H1 (cell line): Measurements from ENCODE around the gene NABP1. TPM values are rescaled to one million over a fixed set of nuclear protein-coding genes. Genes with fewer than 3 reads are reported as not detected.

ENCODE experiments used
- CTCF ChIA-PET: fragments of 300-600 bp; sonication (Branson Sonifier 250); formaldehyde crosslinking; loops from one replicate; lab custom pipeline; 2021; ENCODE audit not compliant: partially characterized antibody; lab: Charles Lee
- POLR2A ChIA-PET: fragments of 300-600 bp; sonication (Branson Sonifier 250); formaldehyde crosslinking; loops from one replicate; lab custom pipeline; 2021; ENCODE audit warnings: inconsistent platforms; ENCODE audit not compliant: partially characterized antibody; lab: Charles Lee
- DNase-seq, 2 experiments: peaks; one replicate each; pipeline versions ENCODE4 v3.0.0 to v3.0.0-alpha.2; 2010 to 2022; ENCODE audit warnings: low spot score in 2 of 2, low read depth in 1 of 2, mixed read lengths in 1 of 2
- FAIRE-seq: peaks from 2 replicates; lab custom pipeline; 2011; peaks lifted over from hg19 to GRCh38; lab: Jason Lieb, UNC
- H2AFZ ChIP-seq: 2 replicates; pipeline ENCODE4 v1.8.1; 2012; ENCODE audit warnings: low read length, inconsistent platforms
- H2AK5ac ChIP-seq: 2 replicates; pipeline ENCODE4 v1.6.1; 2013; ENCODE audit warnings: low read depth, low read length
- H2BK120ac ChIP-seq: replicated peaks from 2 replicates; pipeline ENCODE3; 2013; ENCODE audit warnings: low read depth, low read length, inconsistent platforms
- H2BK12ac ChIP-seq: 2 replicates; pipeline ENCODE4 v1.6.1; 2013; ENCODE audit warnings: low read depth, low read length
- H2BK15ac ChIP-seq: 2 replicates; pipeline ENCODE4 v1.6.1; 2013; ENCODE audit warnings: low read length
- H2BK20ac ChIP-seq: 2 replicates; pipeline ENCODE4 v1.6.1; 2013; ENCODE audit warnings: low read length
- H2BK5ac ChIP-seq: 2 replicates; pipeline ENCODE4 v1.6.1; 2013; ENCODE audit warnings: low read depth, low read length
- H3K14ac ChIP-seq: 2 replicates; pipeline ENCODE4 v1.6.1; 2013; ENCODE audit warnings: inconsistent platforms; ENCODE audit not compliant: insufficient read length
- H3K18ac ChIP-seq: 2 replicates; pipeline ENCODE4 v1.6.1; 2013; ENCODE audit warnings: low read length; ENCODE audit errors: extremely low read depth
- H3K23ac ChIP-seq: 2 replicates; pipeline ENCODE4 v1.6.1; 2013; ENCODE audit warnings: inconsistent platforms; ENCODE audit not compliant: insufficient read length
- H3K23me2 ChIP-seq: 2 replicates; pipeline ENCODE4 v1.6.1; 2013; ENCODE audit warnings: low read depth, low read length
- H3K27ac ChIP-seq: 2 replicates; pipeline ENCODE4 v1.6.1; 2011; ENCODE audit warnings: low read depth, low read length, inconsistent platforms
- H3K27me3 ChIP-seq, 4 experiments: replicated peaks in 1 of 4; 1 replicate in 1 of 4; 2 replicates in 3 of 4; pipeline versions ENCODE4 v1.6.1 to v1.8.1; 2011 to 2013; ENCODE audit warnings: low read length in 3 of 4, mild to moderate bottlenecking in 3 of 4, inconsistent platforms in 2 of 4, mixed read lengths in 2 of 4, moderate library complexity in 1 of 4; ENCODE audit not compliant: control insufficient read depth in 3 of 4, insufficient read depth in 3 of 4; ENCODE audit errors: extremely low read depth in 1 of 4
- H3K36me3 ChIP-seq, 4 experiments: 2 replicates each; pipeline versions ENCODE4 v1.6.1 to v1.8.1; 2011 to 2013; ENCODE audit warnings: mild to moderate bottlenecking in 4 of 4, low read length in 3 of 4, moderate library complexity in 2 of 4, control low read depth in 1 of 4, inconsistent platforms in 1 of 4; ENCODE audit not compliant: insufficient read depth in 4 of 4, control insufficient read depth in 2 of 4
- H3K4ac ChIP-seq: replicated peaks from 2 replicates; pipeline ENCODE3; 2013; ENCODE audit warnings: low read length, low read depth, mixed read lengths, inconsistent platforms; ENCODE audit not compliant: insufficient read length
- H3K4me1 ChIP-seq, 4 experiments: replicated peaks in 1 of 4; 1 replicate in 1 of 4; 2 replicates in 3 of 4; pipeline versions ENCODE4 v1.6.1 to v1.8.1; 2011 to 2013; ENCODE audit warnings: low read length in 3 of 4, inconsistent platforms in 2 of 4, mixed read lengths in 1 of 4; ENCODE audit not compliant: insufficient read depth in 4 of 4, control insufficient read depth in 3 of 4
- H3K4me2 ChIP-seq, 2 experiments: 2 replicates each; pipeline versions ENCODE4 v1.6.1 to v1.8.1; 2011 to 2013; ENCODE audit warnings: low read depth in 2 of 2, low read length in 2 of 2, control low read depth in 1 of 2, inconsistent platforms in 1 of 2, mild to moderate bottlenecking in 1 of 2; ENCODE audit not compliant: insufficient read depth in 1 of 2
- H3K4me3 ChIP-seq, 4 experiments: fragments of 200-600, 300-600 bp in 1 of 4; sonication (generic), shearing (Covaris generic), sonication (Bioruptor Twin) in 1 of 4; 2 replicates each; pipeline versions ENCODE4 v1.5.1 to v1.8.1; 2011 to 2016; ENCODE audit warnings: low read length in 4 of 4, low read depth in 3 of 4, control low read depth in 2 of 4, inconsistent platforms in 2 of 4, mild to moderate bottlenecking in 2 of 4, mixed read lengths in 1 of 4, moderate library complexity in 1 of 4; ENCODE audit not compliant: insufficient read depth in 2 of 4; ENCODE audit errors: extremely low read depth in 1 of 4
- H3K56ac ChIP-seq: replicated peaks from 2 replicates; pipeline ENCODE3; 2013; ENCODE audit warnings: low read depth, mild to moderate bottlenecking, mixed read lengths, low read length, inconsistent platforms; ENCODE audit not compliant: insufficient read length
- H3K79me1 ChIP-seq: 2 replicates; pipeline ENCODE4 v1.6.1; 2013; ENCODE audit warnings: low read depth, low read length, control low read depth
- H3K79me2 ChIP-seq, 2 experiments: 2 replicates each; pipeline versions ENCODE4 v1.6.1 to v1.8.1; 2012 to 2013; ENCODE audit warnings: low read length in 2 of 2, mild to moderate bottlenecking in 2 of 2, inconsistent platforms in 1 of 2; ENCODE audit not compliant: insufficient read depth in 2 of 2, control insufficient read depth in 1 of 2
- H3K9ac ChIP-seq, 4 experiments: replicated peaks in 1 of 4; 1 replicate in 1 of 4; 2 replicates in 3 of 4; pipeline versions ENCODE4 v1.6.1 to v1.8.1; 2011 to 2013; ENCODE audit warnings: low read depth in 3 of 4, low read length in 3 of 4, control low read depth in 2 of 4, mild to moderate bottlenecking in 2 of 4, moderate library complexity in 2 of 4, inconsistent platforms in 1 of 4; ENCODE audit errors: extremely low read depth in 1 of 4
- H3K9me3 ChIP-seq, 2 experiments: 2 replicates each; pipeline versions ENCODE4 v1.6.1 to v1.8.1; 2012 to 2013; ENCODE audit warnings: mild to moderate bottlenecking in 2 of 2, moderate library complexity in 2 of 2, control low read depth in 1 of 2, inconsistent platforms in 1 of 2, low read depth in 1 of 2, low read length in 1 of 2, mixed read lengths in 1 of 2; ENCODE audit not compliant: insufficient read depth in 2 of 2
- H4K20me1 ChIP-seq, 2 experiments: replicated peaks in 1 of 2; 2 replicates each; pipeline versions ENCODE3 to v1.8.1; 2011 to 2013; ENCODE audit warnings: inconsistent platforms in 2 of 2, low read length in 2 of 2, mild to moderate bottlenecking in 1 of 2; ENCODE audit not compliant: insufficient read depth in 2 of 2, control insufficient read depth in 1 of 2
- H4K5ac ChIP-seq: 2 replicates; pipeline ENCODE4 v1.6.1; 2013; ENCODE audit warnings: low read length, low read depth, mixed read lengths, inconsistent platforms; ENCODE audit not compliant: insufficient read length
- H4K8ac ChIP-seq: 2 replicates; pipeline ENCODE4 v1.8.0; 2013; ENCODE audit warnings: mild to moderate bottlenecking, moderate library complexity, low read length, inconsistent platforms; ENCODE audit not compliant: insufficient read depth; ENCODE audit errors: extremely low read depth
- H4K91ac ChIP-seq: replicated peaks from 2 replicates; pipeline ENCODE3; 2013; ENCODE audit warnings: low read length, mixed read lengths, inconsistent platforms; ENCODE audit not compliant: insufficient read length
- ASH2L ChIP-seq: fragments of 200-600, 300-600 bp; sonication (generic); IDR thresholded peaks from one replicate; pipeline ENCODE4 v1.7.1; 2017; ENCODE audit warnings: low read length
- BRCA1 ChIP-seq: IDR thresholded peaks from 2 replicates; pipeline ENCODE4 v1.6.1; 2012; ENCODE audit warnings: low read depth, low read length, improper control_type of control experiment
- CBX8 ChIP-seq: fragments of 300-800, 300-1000 bp; sonication (generic); IDR thresholded peaks from 2 replicates; pipeline ENCODE4 v1.7.1; 2016; ENCODE audit warnings: low read depth, low read length, borderline replicate concordance
- FOSL1 ChIP-seq: IDR thresholded peaks from 2 replicates; pipeline ENCODE4 v1.6.1; 2011; ENCODE audit warnings: mild to moderate bottlenecking, low read depth, low read length, moderate library complexity; ENCODE audit not compliant: insufficient read depth
- GTF2F1 ChIP-seq: IDR thresholded peaks from 2 replicates; pipeline ENCODE4 v1.6.1; 2012; ENCODE audit warnings: low read depth, low read length, improper control_type of control experiment, borderline replicate concordance
- KDM4A ChIP-seq: IDR thresholded peaks from one replicate; pipeline ENCODE4 v1.7.1; 2012; ENCODE audit warnings: low read depth, mild to moderate bottlenecking, moderate library complexity, low read length, inconsistent platforms; ENCODE audit not compliant: severe bottlenecking
- MAX ChIP-seq: IDR thresholded peaks from 2 replicates; pipeline ENCODE4 v1.6.1; 2012; ENCODE audit warnings: inconsistent platforms
- NANOG ChIP-seq: IDR thresholded peaks from 2 replicates; pipeline ENCODE4 v1.6.1; 2011; ENCODE audit warnings: low read length, low read depth, mild to moderate bottlenecking, inconsistent platforms; ENCODE audit not compliant: insufficient read depth, poor library complexity, severe bottlenecking
- PHF8 ChIP-seq: fragments of 200-600 bp; sonication (generic); conservative IDR thresholded peaks from 2 replicates; pipeline ENCODE4 v1.7.1; 2012; ENCODE audit warnings: low read depth, mild to moderate bottlenecking, inconsistent platforms, low read length, moderate library complexity
- SAP30 ChIP-seq: fragments of 300-600 bp; sonication (generic); IDR thresholded peaks from 2 replicates; pipeline ENCODE4 v1.7.1; 2012; ENCODE audit warnings: low read length, moderate library complexity, mild to moderate bottlenecking, inconsistent platforms; ENCODE audit not compliant: insufficient read depth, insufficient replicate concordance
- SIN3A ChIP-seq, 2 experiments: IDR thresholded peaks in 1 of 2; conservative IDR thresholded peaks in 1 of 2; 2 replicates each; pipeline ENCODE4 v1.6.1; 2011 to 2012; ENCODE audit warnings: low read length in 2 of 2, improper control_type of control experiment in 1 of 2, low read depth in 1 of 2, mild to moderate bottlenecking in 1 of 2
- SIX5 ChIP-seq: IDR thresholded peaks from 2 replicates; pipeline ENCODE4 v1.6.1; 2011; ENCODE audit warnings: mild to moderate bottlenecking, low read depth, low read length
- SP4 ChIP-seq: IDR thresholded peaks from 2 replicates; pipeline ENCODE4 v1.6.1; 2012; ENCODE audit warnings: low read length, inconsistent platforms
- WGBS, 2 experiments: shearing (Covaris generic) in 1 of 2; methylation state at CpG; one replicate each; pipeline versions ENCODE4 v1.1.6 to v1.1.7; 2013 to 2015; ENCODE audit warnings: low lambda C conversion rate in 2 of 2, mixed read lengths in 2 of 2, inconsistent platforms in 1 of 2, low coverage in 1 of 2, missing lambda C conversion rate in 1 of 2; ENCODE audit not compliant: insufficient replicate concordance in 2 of 2, insufficient coverage in 1 of 2, insufficient read length in 1 of 2; ENCODE audit errors: extremely low coverage in 1 of 2, missing lambda C conversion rate in 1 of 2; 5-methylcytosine and 5-hydroxymethylcytosine counted together
- polyA plus RNA-seq, 7 experiments: library from polyadenylated mRNA; depleted of rRNA in 3 of 7; stranded (reverse) in 5 of 7; unstranded in 2 of 7; fragments of >200 nt in 5 of 7; fragments of 200-250 nt in 2 of 7; gene quantifications; 1 replicate in 5 of 7; 2 replicates in 1 of 7; 4 replicates in 1 of 7; pipeline versions ENCODE4 v1.2.1 to v1.2.3, GENCODE V29; 2011 to 2013; ENCODE audit warnings: missing spikeins in 2 of 7, mixed read lengths in 2 of 7
- total RNA-seq: library from RNA; stranded (reverse); fragmentation: NEBNext Ultra II Directional; extraction: Animal tissue kit (Norgen Biotek cat#: 25700); gene quantifications from 2 replicates; pipeline ENCODE4 v1.2.1, GENCODE V29; 2021

Gene NABP1
- total and polyA plus RNA-seq, 2 of the 8 experiments (the other 6 are each of a cell fraction or from before 2014, with no cell fraction given) = 0.63 to 4.8 TPM

- 81% methylated on average over 4 of the region's 4 CpGs; no CpG with 5 or more reads in 1 of the 2 experiments for WGBS, 2 experiments
- DNase-seq = no peak
- H3K23me2 ChIP-seq = no peaks in the 10 kb centered on the region
- no peak overlapping the region for H2BK120ac ChIP-seq
- CTCF ChIA-PET = interaction anchor here (0.6 to 1.4 kb wide), 6 partner anchors 14 to 1247 kb away, joined by 3 to 5 read pairs (median 4); no protein-coding TSS in a partner anchor
- H3K79me1 ChIP-seq = no peaks in the 10 kb centered on the region
- no peak overlapping the region for H2BK12ac ChIP-seq
- no peak overlapping the region for H4K8ac ChIP-seq
- H2AFZ ChIP-seq = no peak overlapping the region
- no peak overlapping the region for H3K4me3 ChIP-seq
- no peak overlapping the region for H3K23ac ChIP-seq
- no peak overlapping the region for H3K27ac ChIP-seq
- no peak overlapping the region for H2BK15ac ChIP-seq
- H2BK20ac ChIP-seq = no peak overlapping the region
- no peak overlapping the region for H4K91ac ChIP-seq
- no peak overlapping the region for H3K4ac ChIP-seq
- no peak overlapping the region for H3K14ac ChIP-seq
- no peaks in the 10 kb centered on the region for H3K36me3 ChIP-seq
- no peak overlapping the region for H3K56ac ChIP-seq
- H3K4me2 ChIP-seq = no peak overlapping the region
- no peaks in the 10 kb centered on the region for H3K27me3 ChIP-seq
- H3K4me1 ChIP-seq = no peaks in the 10 kb centered on the region
- TF ChIP-seq FOSL1 (no peak), GTF2F1 (no peak), SP4 (no peak), SIN3A (conservative IDR thresholded peaks at IDR 0.05 in 1 of 2, IDR thresholded peaks at IDR 0.05 in 1 of 2; ENCODE audit: low read depth in 1 of 2, low read length in 2 of 2) (no peak), SAP30 (no peak), NANOG (no peak), SIX5 (no peak), BRCA1 (no peak), MAX (no peak), ASH2L (no peak), CBX8 (no peak), PHF8 (no peak), KDM4A (no peak)
- H3K79me2 ChIP-seq = no peaks in the 10 kb centered on the region
- no peak overlapping the region for H2AK5ac ChIP-seq
- no peak overlapping the region for H3K18ac ChIP-seq
- H3K9ac ChIP-seq = no peak overlapping the region
- no peaks in the 10 kb centered on the region for H3K9me3 ChIP-seq
- POLR2A ChIA-PET = no interaction called here
- H4K5ac ChIP-seq = no peak overlapping the region
- no peaks in the 10 kb centered on the region for H4K20me1 ChIP-seq
- no peak for FAIRE-seq
- H2BK5ac ChIP-seq = no peak overlapping the region
These were observed 37.0 kb downstream of the NABP1 start for GRCh38 chr2:191714925-191715324.
